Astrocyte (in vitro differentiated cells and primary cell): ENCODE results near the gene TCTN1. TPM values are rescaled to one million over a fixed set of nuclear protein-coding genes. Genes with fewer than 3 reads are reported as not detected.
A peak's percentile ranks its signal among the peaks of the same experiment; 100 is the strongest.

Experiments used
- DNase-seq: peaks from one replicate; pipeline ENCODE4 v3.0.0-alpha.2; 2010; ENCODE audit warnings: low read depth
- FAIRE-seq: peaks from 2 replicates; lab custom pipeline; 2011; peaks lifted over from hg19 to GRCh38; lab: Jason Lieb, UNC
- H2AFZ ChIP-seq: 2 replicates; pipeline ENCODE4 v1.6.0; 2012; ENCODE audit warnings: low read depth, low read length, inconsistent platforms
- H3K27ac ChIP-seq: 2 replicates; pipeline ENCODE4 v1.5.1; 2011; ENCODE audit warnings: low read depth, low read length, inconsistent platforms
- H3K27me3 ChIP-seq: 2 replicates; pipeline ENCODE4 v1.6.0; 2011; ENCODE audit warnings: low read length, inconsistent platforms; ENCODE audit not compliant: insufficient read depth
- H3K36me3 ChIP-seq: 2 replicates; pipeline ENCODE4 v1.5.1; 2011; ENCODE audit warnings: low read length, inconsistent platforms; ENCODE audit not compliant: insufficient read depth
- H3K4me1 ChIP-seq: 2 replicates; pipeline ENCODE4 v1.5.1; 2011; ENCODE audit warnings: low read length, inconsistent platforms; ENCODE audit not compliant: insufficient read depth
- H3K4me2 ChIP-seq: 2 replicates; pipeline ENCODE4 v1.6.0; 2012; ENCODE audit warnings: low read length, inconsistent platforms
- H3K4me3 ChIP-seq: 2 replicates; pipeline ENCODE4 v1.5.1; 2011; ENCODE audit warnings: low read depth, mild to moderate bottlenecking, low read length, inconsistent platforms; ENCODE audit not compliant: insufficient read depth
- H3K79me2 ChIP-seq: 2 replicates; pipeline ENCODE4 v1.6.0; 2012; ENCODE audit warnings: mild to moderate bottlenecking, low read length, inconsistent platforms; ENCODE audit not compliant: insufficient read depth
- H3K9ac ChIP-seq: 2 replicates; pipeline ENCODE4 v1.6.0; 2012; ENCODE audit warnings: mild to moderate bottlenecking, low read length, inconsistent platforms
- H3K9me3 ChIP-seq: 2 replicates; pipeline ENCODE4 v1.5.1; 2012; ENCODE audit warnings: low read depth, mild to moderate bottlenecking, low read length, inconsistent platforms; ENCODE audit not compliant: insufficient read depth
- H4K20me1 ChIP-seq: 2 replicates; pipeline ENCODE4 v1.6.0; 2012; ENCODE audit warnings: low read length, inconsistent platforms; ENCODE audit not compliant: insufficient read depth
- H3K27ac Mint-ChIP-seq: one replicate; pipeline ENCODE4 v1.8.0; 2021; ENCODE audit warnings: mild to moderate bottlenecking, mixed read lengths; ENCODE audit not compliant: unreplicated experiment
- H3K27me3 Mint-ChIP-seq: one replicate; pipeline ENCODE4 v1.8.0; 2021; ENCODE audit warnings: low read depth, mixed read lengths; ENCODE audit not compliant: unreplicated experiment
- H3K36me3 Mint-ChIP-seq: one replicate; pipeline ENCODE4 v1.8.0; 2021; ENCODE audit warnings: low read depth, mixed read lengths; ENCODE audit not compliant: unreplicated experiment
- H3K4me1 Mint-ChIP-seq: one replicate; pipeline ENCODE4 v1.8.0; 2021; ENCODE audit warnings: low read depth, mixed read lengths; ENCODE audit not compliant: unreplicated experiment
- H3K4me3 Mint-ChIP-seq: one replicate; pipeline ENCODE4 v1.8.0; 2021; ENCODE audit warnings: mild to moderate bottlenecking, moderate library complexity, mixed read lengths; ENCODE audit not compliant: unreplicated experiment
- H3K9me3 Mint-ChIP-seq: one replicate; pipeline ENCODE4 v1.8.0; 2021; ENCODE audit warnings: mild to moderate bottlenecking, mixed read lengths; ENCODE audit not compliant: unreplicated experiment
- EZH2 ChIP-seq: IDR thresholded peaks from 2 replicates; pipeline ENCODE4 v1.6.1; 2012; ENCODE audit warnings: mild to moderate bottlenecking, low read length, inconsistent platforms; ENCODE audit not compliant: insufficient read depth
- total RNA-seq: library from RNA; stranded (reverse); gene quantifications from 2 replicates; pipeline ENCODE4 v1.2.1, GENCODE V29; 2021
- TF ChIP-seq, protein P1 (sequence below): IDR thresholded peaks from 2 replicates; pipeline ENCODE4 v1.5.1; 2011; ENCODE audit warnings: low read depth, mild to moderate bottlenecking, inconsistent platforms, low read length, moderate library complexity; ENCODE audit not compliant: insufficient read depth

The TCTN1 gene
- total RNA-seq, 1 donor from 2014 or later, result 22.6 TPM

GRCh38 chr12:110639336-110640141, 25.6 kb downstream of the TCTN1 start:
- peak overlapping the region; percentile 37 for H3K4me3 Mint-ChIP-seq
- H3K4me3 ChIP-seq, result peak overlapping the region; percentile 29
- no peaks in the 10 kb centered on the region for H3K79me2 ChIP-seq
- FAIRE-seq (peak; percentile 73), DNase-seq (peak; percentile 86)
- H3K27me3 ChIP-seq, result no peaks in the 10 kb centered on the region
- peaks cover 33% of the 10 kb centered on the region for H3K4me1 ChIP-seq
- peak overlapping the region; percentile 60 for H3K27ac ChIP-seq
- H3K27ac Mint-ChIP-seq, result peak overlapping the region; percentile 92
- H4K20me1 ChIP-seq, result no peaks in the 10 kb centered on the region
- TF ChIP-seq, protein P1, sequence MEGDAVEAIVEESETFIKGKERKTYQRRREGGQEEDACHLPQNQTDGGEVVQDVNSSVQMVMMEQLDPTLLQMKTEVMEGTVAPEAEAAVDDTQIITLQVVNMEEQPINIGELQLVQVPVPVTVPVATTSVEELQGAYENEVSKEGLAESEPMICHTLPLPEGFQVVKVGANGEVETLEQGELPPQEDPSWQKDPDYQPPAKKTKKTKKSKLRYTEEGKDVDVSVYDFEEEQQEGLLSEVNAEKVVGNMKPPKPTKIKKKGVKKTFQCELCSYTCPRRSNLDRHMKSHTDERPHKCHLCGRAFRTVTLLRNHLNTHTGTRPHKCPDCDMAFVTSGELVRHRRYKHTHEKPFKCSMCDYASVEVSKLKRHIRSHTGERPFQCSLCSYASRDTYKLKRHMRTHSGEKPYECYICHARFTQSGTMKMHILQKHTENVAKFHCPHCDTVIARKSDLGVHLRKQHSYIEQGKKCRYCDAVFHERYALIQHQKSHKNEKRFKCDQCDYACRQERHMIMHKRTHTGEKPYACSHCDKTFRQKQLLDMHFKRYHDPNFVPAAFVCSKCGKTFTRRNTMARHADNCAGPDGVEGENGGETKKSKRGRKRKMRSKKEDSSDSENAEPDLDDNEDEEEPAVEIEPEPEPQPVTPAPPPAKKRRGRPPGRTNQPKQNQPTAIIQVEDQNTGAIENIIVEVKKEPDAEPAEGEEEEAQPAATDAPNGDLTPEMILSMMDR, result no peak
- TF ChIP-seq EZH2, result no peak
- no peak overlapping the region for H2AFZ ChIP-seq
- H3K9me3 ChIP-seq, result no peaks in the 10 kb centered on the region
- H3K36me3 ChIP-seq, result no peaks in the 10 kb centered on the region
- peak overlapping the region; percentile 37 for H3K9ac ChIP-seq
- no peaks in the 10 kb centered on the region for H3K27me3 Mint-ChIP-seq
- peak overlapping the region; percentile 69 for H3K4me2 ChIP-seq
- H3K9me3 Mint-ChIP-seq, result no peaks in the 10 kb centered on the region
- H3K4me1 Mint-ChIP-seq, result peaks cover 43% of the 10 kb centered on the region
- H3K36me3 Mint-ChIP-seq, result no peaks in the 10 kb centered on the region

- Histone ChIP-seq H4K20me1 (no peaks in the 10 kb centered on the region), H3K9me3 (no peaks in the 10 kb centered on the region), H3K9ac (no peak overlapping the region), H3K79me2 (no peaks in the 10 kb centered on the region), H3K27me3 (no peaks in the 10 kb centered on the region), H3K36me3 (no peaks in the 10 kb centered on the region), H2AFZ (no peak overlapping the region), H3K4me3 (no peak overlapping the region), H3K4me1 (peaks cover 33% of the 10 kb centered on the region), H3K4me2 (peak overlapping the region; percentile 69), H3K27ac (no peak overlapping the region)
- no peak for FAIRE-seq
- Mint-ChIP-seq H3K9me3 (no peaks in the 10 kb centered on the region), H3K4me3 (no peak overlapping the region), H3K36me3 (peaks cover 7% of the 10 kb centered on the region), H3K27ac (peak overlapping the region; percentile 92), H3K27me3 (no peaks in the 10 kb centered on the region), H3K4me1 (peaks cover 43% of the 10 kb centered on the region)
- TF ChIP-seq, protein P1, result no peak
- no peak for TF ChIP-seq EZH2
- DNase-seq, result no peak
Measured at GRCh38 chr12:110640275-110641025, 26.5 kb downstream of the TCTN1 start.
